Neural cell (in vitro differentiated cells): ENCODE data around the gene FGF8. TPM values are rescaled to one million over a fixed set of nuclear protein-coding genes. Genes with fewer than 3 reads are reported as not detected.
A peak's percentile ranks its signal among the peaks of the same experiment; 100 is the strongest.

Source experiments
- H2AFZ ChIP-seq: fragments of 200-600, 300-800 bp; sonication (generic), shearing (Covaris generic); 2 replicates; pipeline ENCODE4 v1.6.0; 2014; ENCODE audit warnings: low read depth, mild to moderate bottlenecking, antibody characterized with exemption, low read length, moderate library complexity
- H3F3A ChIP-seq: fragments of 200-600 bp; shearing (Covaris generic); 2 replicates; pipeline ENCODE4 v1.6.1; 2016; ENCODE audit warnings: mild to moderate bottlenecking, moderate library complexity, mixed read lengths, antibody characterized with exemption, low read length; ENCODE audit not compliant: insufficient read depth, poor library complexity, severe bottlenecking
- H3K27ac ChIP-seq: fragments of 200-600, 300-800 bp; sonication (generic), shearing (Covaris generic); 2 replicates; pipeline ENCODE4 v1.5.1; 2014; ENCODE audit warnings: mild to moderate bottlenecking, low read length, moderate library complexity
- H3K27me3 ChIP-seq: fragments of 300-800, 200-600 bp; sonication (generic), shearing (Covaris generic); 2 replicates; pipeline ENCODE4 v1.6.0; 2014; ENCODE audit warnings: mild to moderate bottlenecking, low read depth, low read length, moderate library complexity; ENCODE audit not compliant: insufficient read depth
- H3K36me3 ChIP-seq: fragments of 300-800, 200-600 bp; sonication (generic), shearing (Covaris generic); 2 replicates; pipeline ENCODE4 v1.5.1; 2014; ENCODE audit warnings: mild to moderate bottlenecking, antibody characterized with exemption, low read length, moderate library complexity; ENCODE audit not compliant: insufficient read depth
- H3K4me2 ChIP-seq: fragments of 300-800, 200-600 bp; sonication (generic), shearing (Covaris generic); 2 replicates; pipeline ENCODE4 v1.6.0; 2014; ENCODE audit warnings: mild to moderate bottlenecking, low read length
- H3K4me3 ChIP-seq: fragments of 300-800, 200-600 bp; sonication (generic), shearing (Covaris generic); 2 replicates; pipeline ENCODE4 v1.5.1; 2014; ENCODE audit warnings: mild to moderate bottlenecking, low read length, moderate library complexity
- H3K79me2 ChIP-seq: fragments of 200-600 bp; shearing (Covaris generic); replicated peaks from 2 replicates; pipeline ENCODE4 v1.6.0; 2014; ENCODE audit warnings: mild to moderate bottlenecking, low read length, moderate library complexity; ENCODE audit not compliant: insufficient read depth
- H3K9ac ChIP-seq: fragments of 300-800, 200-600 bp; sonication (generic), shearing (Covaris generic); 2 replicates; pipeline ENCODE4 v1.6.1; 2016; ENCODE audit warnings: mild to moderate bottlenecking, low read length, mixed read lengths
- H3K9me2 ChIP-seq: fragments of 200-600 bp; shearing (Covaris generic); 2 replicates; pipeline ENCODE4 v1.6.1; 2016; ENCODE audit warnings: mild to moderate bottlenecking, low read length, mixed read lengths; ENCODE audit not compliant: insufficient read depth
- H3K9me3 ChIP-seq: fragments of 200-600, 300-800 bp; sonication (generic), shearing (Covaris generic); 2 replicates; pipeline ENCODE4 v1.6.1; 2016; ENCODE audit warnings: mild to moderate bottlenecking, mixed run types, low read length, moderate library complexity, mixed read lengths
- H4K20me1 ChIP-seq: fragments of 200-600 bp; shearing (Covaris generic); 2 replicates; pipeline ENCODE4 v1.6.1; 2016; ENCODE audit warnings: mild to moderate bottlenecking, mixed run types; ENCODE audit not compliant: insufficient read depth
- EP300 ChIP-seq: fragments of 450-650 bp; conservative IDR thresholded peaks from 2 replicates; pipeline ENCODE4 v1.6.1; 2014; ENCODE audit warnings: antibody characterized with exemption, mild to moderate bottlenecking, moderate library complexity; ENCODE audit not compliant: poor library complexity, severe bottlenecking
- EZH2 ChIP-seq: fragments of 200-600, 300-800 bp; shearing (Covaris generic), sonication (generic); IDR thresholded peaks from 2 replicates; pipeline ENCODE4 v1.6.1; 2014; ENCODE audit warnings: antibody characterized with exemption, low read length, borderline replicate concordance, mild to moderate bottlenecking; ENCODE audit not compliant: insufficient read depth, poor library complexity, severe bottlenecking
- MXI1 ChIP-seq: fragments of 450-650 bp; conservative IDR thresholded peaks from 2 replicates; pipeline ENCODE4 v1.6.1; 2014; ENCODE audit warnings: antibody characterized with exemption, mild to moderate bottlenecking; ENCODE audit not compliant: poor library complexity, severe bottlenecking
- POLR2AphosphoS5 ChIP-seq: IDR thresholded peaks from 2 replicates; pipeline ENCODE4 v1.6.1; 2012
- RAD21 ChIP-seq: fragments of 450-650 bp; conservative IDR thresholded peaks from 2 replicates; pipeline ENCODE4 v1.6.1; 2014; ENCODE audit warnings: antibody characterized with exemption, mild to moderate bottlenecking, moderate library complexity
- SMC3 ChIP-seq: fragments of 450-650 bp; conservative IDR thresholded peaks from 2 replicates; pipeline ENCODE4 v1.6.1; 2014; ENCODE audit warnings: antibody characterized with exemption, mild to moderate bottlenecking, moderate library complexity; ENCODE audit not compliant: poor library complexity
- TAF1 ChIP-seq: IDR thresholded peaks from 2 replicates; pipeline ENCODE4 v1.6.1; 2012; ENCODE audit warnings: low read depth
- polyA plus RNA-seq: library from polyadenylated mRNA; depleted of rRNA; stranded (reverse); fragments of >200 nt; gene quantifications from 2 replicates; pipeline ENCODE4 v1.2.3, GENCODE V29; 2014
- TF ChIP-seq, protein P1 (sequence below): fragments of 450-650 bp; IDR thresholded peaks from 2 replicates; pipeline ENCODE4 v1.5.1; 2014; ENCODE audit warnings: antibody characterized with exemption, mild to moderate bottlenecking, moderate library complexity; ENCODE audit not compliant: poor library complexity, severe bottlenecking
- TF ChIP-seq, protein P2 (sequence below): IDR thresholded peaks from 2 replicates; pipeline ENCODE4 v1.6.1; 2012; ENCODE audit warnings: borderline replicate concordance

The FGF8 gene
- polyA plus RNA-seq, 1 donor from 2014 or later, result 6.0 TPM

DNA sequence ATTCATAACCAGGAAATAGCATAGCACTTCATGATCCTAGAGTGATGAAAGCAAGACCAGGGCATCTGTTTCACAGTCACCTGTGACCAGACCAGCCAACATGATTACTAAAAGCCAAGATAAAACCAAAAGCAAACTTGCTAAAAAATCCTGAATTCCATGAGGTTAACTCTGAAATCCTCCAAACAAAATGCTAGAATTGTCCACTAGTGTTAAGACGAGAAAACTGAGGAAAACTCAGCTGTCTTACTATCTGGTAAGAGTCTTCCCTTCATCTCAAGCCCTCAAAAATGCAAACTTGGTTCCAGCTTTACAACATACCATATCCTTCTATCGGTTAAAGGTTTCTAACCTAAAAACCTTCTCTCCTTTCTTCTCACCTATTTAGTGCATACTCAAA lies 8.6 kb upstream of the FGF8 start:
- H3K9me2 ChIP-seq, result no peaks in the 10 kb centered on the region
- H3K4me3 ChIP-seq, result no peak overlapping the region
- no peaks in the 10 kb centered on the region for H3K9me3 ChIP-seq
- no peak overlapping the region for H3K4me2 ChIP-seq
- no peak overlapping the region for H3K9ac ChIP-seq
- no peak overlapping the region for H3K27ac ChIP-seq
- no peak overlapping the region for H2AFZ ChIP-seq
- peaks cover 7% of the 10 kb centered on the region for H3K27me3 ChIP-seq
- peaks cover 9% of the 10 kb centered on the region for H3K79me2 ChIP-seq
- TF ChIP-seq POLR2AphosphoS5, result no peak
- TF ChIP-seq RAD21, result no peak
- TF ChIP-seq, protein P1, sequence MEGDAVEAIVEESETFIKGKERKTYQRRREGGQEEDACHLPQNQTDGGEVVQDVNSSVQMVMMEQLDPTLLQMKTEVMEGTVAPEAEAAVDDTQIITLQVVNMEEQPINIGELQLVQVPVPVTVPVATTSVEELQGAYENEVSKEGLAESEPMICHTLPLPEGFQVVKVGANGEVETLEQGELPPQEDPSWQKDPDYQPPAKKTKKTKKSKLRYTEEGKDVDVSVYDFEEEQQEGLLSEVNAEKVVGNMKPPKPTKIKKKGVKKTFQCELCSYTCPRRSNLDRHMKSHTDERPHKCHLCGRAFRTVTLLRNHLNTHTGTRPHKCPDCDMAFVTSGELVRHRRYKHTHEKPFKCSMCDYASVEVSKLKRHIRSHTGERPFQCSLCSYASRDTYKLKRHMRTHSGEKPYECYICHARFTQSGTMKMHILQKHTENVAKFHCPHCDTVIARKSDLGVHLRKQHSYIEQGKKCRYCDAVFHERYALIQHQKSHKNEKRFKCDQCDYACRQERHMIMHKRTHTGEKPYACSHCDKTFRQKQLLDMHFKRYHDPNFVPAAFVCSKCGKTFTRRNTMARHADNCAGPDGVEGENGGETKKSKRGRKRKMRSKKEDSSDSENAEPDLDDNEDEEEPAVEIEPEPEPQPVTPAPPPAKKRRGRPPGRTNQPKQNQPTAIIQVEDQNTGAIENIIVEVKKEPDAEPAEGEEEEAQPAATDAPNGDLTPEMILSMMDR, result no peak
- no peak for TF ChIP-seq MXI1
- TF ChIP-seq EP300, result no peak
- no peak for TF ChIP-seq SMC3
- no peak for TF ChIP-seq EZH2
- TF ChIP-seq, protein P2, sequence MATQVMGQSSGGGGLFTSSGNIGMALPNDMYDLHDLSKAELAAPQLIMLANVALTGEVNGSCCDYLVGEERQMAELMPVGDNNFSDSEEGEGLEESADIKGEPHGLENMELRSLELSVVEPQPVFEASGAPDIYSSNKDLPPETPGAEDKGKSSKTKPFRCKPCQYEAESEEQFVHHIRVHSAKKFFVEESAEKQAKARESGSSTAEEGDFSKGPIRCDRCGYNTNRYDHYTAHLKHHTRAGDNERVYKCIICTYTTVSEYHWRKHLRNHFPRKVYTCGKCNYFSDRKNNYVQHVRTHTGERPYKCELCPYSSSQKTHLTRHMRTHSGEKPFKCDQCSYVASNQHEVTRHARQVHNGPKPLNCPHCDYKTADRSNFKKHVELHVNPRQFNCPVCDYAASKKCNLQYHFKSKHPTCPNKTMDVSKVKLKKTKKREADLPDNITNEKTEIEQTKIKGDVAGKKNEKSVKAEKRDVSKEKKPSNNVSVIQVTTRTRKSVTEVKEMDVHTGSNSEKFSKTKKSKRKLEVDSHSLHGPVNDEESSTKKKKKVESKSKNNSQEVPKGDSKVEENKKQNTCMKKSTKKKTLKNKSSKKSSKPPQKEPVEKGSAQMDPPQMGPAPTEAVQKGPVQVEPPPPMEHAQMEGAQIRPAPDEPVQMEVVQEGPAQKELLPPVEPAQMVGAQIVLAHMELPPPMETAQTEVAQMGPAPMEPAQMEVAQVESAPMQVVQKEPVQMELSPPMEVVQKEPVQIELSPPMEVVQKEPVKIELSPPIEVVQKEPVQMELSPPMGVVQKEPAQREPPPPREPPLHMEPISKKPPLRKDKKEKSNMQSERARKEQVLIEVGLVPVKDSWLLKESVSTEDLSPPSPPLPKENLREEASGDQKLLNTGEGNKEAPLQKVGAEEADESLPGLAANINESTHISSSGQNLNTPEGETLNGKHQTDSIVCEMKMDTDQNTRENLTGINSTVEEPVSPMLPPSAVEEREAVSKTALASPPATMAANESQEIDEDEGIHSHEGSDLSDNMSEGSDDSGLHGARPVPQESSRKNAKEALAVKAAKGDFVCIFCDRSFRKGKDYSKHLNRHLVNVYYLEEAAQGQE, result no peak
- no peak for TF ChIP-seq TAF1
- H3F3A ChIP-seq, result peaks cover 20% of the 10 kb centered on the region
- H3K36me3 ChIP-seq, result peaks cover 23% of the 10 kb centered on the region
- peaks cover 16% of the 10 kb centered on the region for H4K20me1 ChIP-seq

DNA sequence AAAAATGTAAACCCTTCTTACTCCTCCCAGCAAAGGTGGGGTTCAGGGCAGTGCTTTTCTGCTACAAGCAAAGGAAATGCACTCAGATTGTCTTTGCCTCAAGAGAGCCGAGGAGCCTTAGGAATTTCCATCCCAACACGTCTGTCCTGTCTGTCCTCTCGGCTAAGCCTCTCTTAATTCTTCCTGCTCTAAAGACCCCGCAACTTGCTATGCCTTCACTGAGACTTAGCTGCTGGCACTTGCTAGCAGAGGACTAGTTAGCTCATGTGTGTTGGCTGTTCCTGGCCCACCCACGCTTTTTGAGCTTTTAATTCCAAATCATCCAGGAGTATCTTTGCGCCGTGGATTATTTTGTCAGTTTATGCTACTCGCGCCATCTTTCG lies 7.8 kb upstream of the FGF8 start:
- Histone ChIP-seq H3K27ac (no peak overlapping the region), H4K20me1 (peaks cover 16% of the 10 kb centered on the region), H3K9me3 (no peaks in the 10 kb centered on the region), H2AFZ (no peak overlapping the region), H3K9ac (no peak overlapping the region), H3K9me2 (no peaks in the 10 kb centered on the region), H3K4me2 (peak overlapping the region; percentile 82), H3K4me3 (peak overlapping the region; percentile 77), H3K36me3 (peaks cover 23% of the 10 kb centered on the region), H3K27me3 (peaks cover 16% of the 10 kb centered on the region), H3K79me2 (peaks cover 9% of the 10 kb centered on the region), H3F3A (peaks cover 20% of the 10 kb centered on the region)
- TF ChIP-seq, protein P2, result no peak
- no peak for TF ChIP-seq TAF1
- no peak for TF ChIP-seq MXI1
- no peak for TF ChIP-seq EZH2
- TF ChIP-seq POLR2AphosphoS5, result no peak
- TF ChIP-seq SMC3, result no peak
- no peak for TF ChIP-seq RAD21
- TF ChIP-seq, protein P1, result no peak
- TF ChIP-seq EP300, result no peak
